Liver (tissue), 9 donors: Measurements from ENCODE around the gene ATP6AP1. TPM values are rescaled to one million over a fixed set of nuclear protein-coding genes. Genes with fewer than 3 reads are reported as not detected.

Experiments used
- DNase-seq: peaks from one replicate; pipeline ENCODE4 v3.0.0-alpha.2; 2017; ENCODE audit warnings: low spot score
- H3K27ac ChIP-seq, 2 donors: one replicate each; pipeline ENCODE4 v1.7.0; 2013; ENCODE audit warnings: inconsistent platforms in 2 of 2, low read length in 2 of 2, control low read depth in 1 of 2, low read depth in 1 of 2, mild to moderate bottlenecking in 1 of 2
- H3K27me3 ChIP-seq, 4 donors: one replicate each; pipeline versions ENCODE4 v1.6.1 to v1.7.0; 2013; ENCODE audit warnings: low read length in 3 of 4, inconsistent platforms in 1 of 4, mild to moderate bottlenecking in 1 of 4, moderate library complexity in 1 of 4; ENCODE audit not compliant: control insufficient read depth in 4 of 4, insufficient read depth in 4 of 4
- H3K36me3 ChIP-seq, 4 donors: one replicate each; pipeline versions ENCODE4 v1.6.1 to v1.7.0; 2013; ENCODE audit warnings: low read length in 3 of 4, mild to moderate bottlenecking in 3 of 4, low read depth in 1 of 4, moderate library complexity in 1 of 4; ENCODE audit not compliant: control insufficient read depth in 4 of 4, insufficient read depth in 3 of 4
- H3K4me1 ChIP-seq, 4 donors: one replicate each; pipeline versions ENCODE4 v1.6.1 to v1.7.0; 2013; ENCODE audit warnings: low read length in 3 of 4, mild to moderate bottlenecking in 3 of 4, moderate library complexity in 1 of 4; ENCODE audit not compliant: control insufficient read depth in 4 of 4, insufficient read depth in 4 of 4
- H3K4me3 ChIP-seq, 3 donors: one replicate each; pipeline versions ENCODE4 v1.6.1 to v1.7.0; 2013; ENCODE audit warnings: low read length in 3 of 3, control low read depth in 1 of 3, low read depth in 1 of 3, mild to moderate bottlenecking in 1 of 3
- H3K9ac ChIP-seq, 2 donors: one replicate each; pipeline ENCODE4 v1.7.0; 2013; ENCODE audit warnings: low read length in 2 of 2, mild to moderate bottlenecking in 2 of 2, moderate library complexity in 2 of 2, control low read depth in 1 of 2, low read depth in 1 of 2
- H3K9me3 ChIP-seq, 4 donors: one replicate each; pipeline versions ENCODE4 v1.6.1 to v1.7.0; 2013; ENCODE audit warnings: low read length in 3 of 4; ENCODE audit not compliant: control insufficient read depth in 4 of 4
- ATF3 ChIP-seq: IDR thresholded peaks from 2 replicates; pipeline ENCODE4 v1.6.1; 2016; ENCODE audit warnings: antibody characterized with exemption
- EGR1 ChIP-seq, 2 donors: IDR thresholded peaks; 2 replicates each; pipeline ENCODE4 v1.6.1; 2016 to 2018; ENCODE audit warnings: antibody characterized with exemption in 2 of 2, low read depth in 2 of 2
- FOXA1 ChIP-seq: IDR thresholded peaks from 2 replicates; pipeline ENCODE4 v1.6.1; 2016; ENCODE audit warnings: antibody characterized with exemption
- FOXA2 ChIP-seq: IDR thresholded peaks from 2 replicates; pipeline ENCODE4 v1.6.1; 2016; ENCODE audit warnings: antibody characterized with exemption
- GABPA ChIP-seq, 2 donors: IDR thresholded peaks in 1 of 2; conservative IDR thresholded peaks in 1 of 2; 2 replicates each; pipeline ENCODE4 v1.6.1; 2016; ENCODE audit warnings: antibody characterized with exemption in 2 of 2, mild to moderate bottlenecking in 1 of 2, moderate library complexity in 1 of 2
- HNF4A ChIP-seq, 2 donors: conservative IDR thresholded peaks; 2 replicates each; pipeline ENCODE4 v1.6.1; 2016; ENCODE audit warnings: antibody characterized with exemption in 2 of 2, mild to moderate bottlenecking in 2 of 2
- HNF4G ChIP-seq: IDR thresholded peaks from 2 replicates; pipeline ENCODE4 v1.6.1; 2016; ENCODE audit warnings: antibody characterized with exemption
- JUND ChIP-seq, 2 donors: IDR thresholded peaks; 2 replicates each; pipeline ENCODE4 v1.6.1; 2016; ENCODE audit warnings: antibody characterized with exemption in 2 of 2
- RAD21 ChIP-seq, 2 donors: IDR thresholded peaks; 2 replicates each; pipeline ENCODE4 v1.6.1; 2016; ENCODE audit warnings: antibody characterized with exemption in 2 of 2, mild to moderate bottlenecking in 2 of 2
- RXRA ChIP-seq, 2 donors: IDR thresholded peaks; 2 replicates each; pipeline ENCODE4 v1.6.1; 2017 to 2018; ENCODE audit warnings: antibody characterized with exemption in 2 of 2, mild to moderate bottlenecking in 1 of 2
- SP1 ChIP-seq: IDR thresholded peaks from 2 replicates; pipeline ENCODE4 v1.6.1; 2018; ENCODE audit warnings: antibody characterized with exemption, mild to moderate bottlenecking
- TAF1 ChIP-seq: conservative IDR thresholded peaks from 2 replicates; pipeline ENCODE4 v1.6.1; 2016; ENCODE audit warnings: antibody characterized with exemption, mild to moderate bottlenecking
- YY1 ChIP-seq: IDR thresholded peaks from 2 replicates; pipeline ENCODE4 v1.6.1; 2016; ENCODE audit warnings: antibody characterized with exemption, mild to moderate bottlenecking
- WGBS: extraction: QIAGEN DNeasy Blood & Tissue Kit; methylation state at CpG from one replicate; pipeline ENCODE4 v1.1.7; 2013; 5-methylcytosine and 5-hydroxymethylcytosine counted together
- polyA plus RNA-seq, 2 donors: library from polyadenylated mRNA; stranded (reverse) in 1 of 2; unstranded in 1 of 2; fragments of 200-250 nt in 1 of 2; fragments of >200 nt in 1 of 2; fragmentation: Nextera tagmentation in 1 of 2; extraction: Ambion mirVana in 1 of 2; gene quantifications; one replicate each; pipeline versions ENCODE4 v1.2.1 to v1.2.3, GENCODE V29; 2013 to 2015
- total RNA-seq, 2 donors: library from RNA; depleted of rRNA; stranded (reverse); fragments of >200 nt; gene quantifications; one replicate each; pipeline ENCODE4 v1.2.3, GENCODE V29; 2014
- TF ChIP-seq, protein P1 (sequence below): IDR thresholded peaks from 2 replicates; pipeline ENCODE4 v1.6.1; 2016; ENCODE audit warnings: antibody characterized with exemption, mild to moderate bottlenecking
- TF ChIP-seq, protein P2 (sequence below): IDR thresholded peaks from 2 replicates; pipeline ENCODE4 v1.6.1; 2016; ENCODE audit warnings: antibody characterized with exemption
- TF ChIP-seq, protein P3 (sequence below): fragments of 150-350 bp; IDR thresholded peaks from 2 replicates; pipeline ENCODE4 v1.5.1; 2017; ENCODE audit warnings: improper control_type of control experiment, low read depth, low read length; ENCODE audit not compliant: missing input control
- donor health status: healthy.
- donor health status: healthy.
- donor health status: healthy.
- donor health status: healthy.
- donor health status: healthy.

ATP6AP1 gene
- total and polyA plus RNA-seq, 4 donors, result 35.2 to 43.3 (median 40.8) TPM

DNA sequence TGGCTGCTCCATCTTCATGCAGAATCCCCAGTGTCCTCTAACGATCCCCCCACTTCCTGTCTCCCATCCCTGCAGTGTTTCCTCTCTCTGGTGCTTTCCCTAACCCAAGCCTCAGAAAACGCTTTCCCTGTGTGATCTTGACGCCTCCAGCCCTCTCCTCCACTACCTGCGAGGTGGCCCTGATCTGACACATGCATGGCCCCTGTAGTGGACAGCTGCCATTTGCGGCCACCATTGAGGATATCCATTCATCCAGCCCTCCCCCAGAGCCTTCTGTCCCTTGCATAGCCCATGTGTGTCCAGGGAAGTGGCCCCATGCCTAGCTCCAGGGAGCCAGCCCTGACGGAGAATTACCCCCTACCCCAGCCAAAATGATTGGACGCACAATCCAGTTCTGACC, 54.8 kb downstream of the ATP6AP1 start:
- Histone ChIP-seq H3K4me3 (no peak overlapping the region), H3K36me3 (peaks cover 0 to 6% (median 2%) of the 10 kb centered on the region in 4 donors), H3K27ac (no peak overlapping the region), H3K4me1 (peaks cover 7 to 30% (median 16%) of the 10 kb centered on the region in 4 donors), H3K27me3 (no peaks in the 10 kb centered on the region), H3K9ac (no peak overlapping the region), H3K9me3 (no peaks in the 10 kb centered on the region)
- TF ChIP-seq FOXA1 (no peak), GABPA (IDR thresholded peaks at IDR 0.05 in 1 of 2, conservative IDR thresholded peaks at IDR 0.05 in 1 of 2) (no peak), HNF4G (no peak), EGR1 (IDR thresholded peaks at IDR 0.05; ENCODE audit: low read depth in 2 of 2) (no peak), JUND (IDR thresholded peaks at IDR 0.05) (no peak), ATF3 (no peak), YY1 (no peak), SP1 (no peak), TAF1 (no peak), FOXA2 (no peak), HNF4A (conservative IDR thresholded peaks at IDR 0.05) (no peak), RXRA (IDR thresholded peaks at IDR 0.05) (no peak), RAD21 (IDR thresholded peaks at IDR 0.05) (no peak)
- TF ChIP-seq, protein P1, sequence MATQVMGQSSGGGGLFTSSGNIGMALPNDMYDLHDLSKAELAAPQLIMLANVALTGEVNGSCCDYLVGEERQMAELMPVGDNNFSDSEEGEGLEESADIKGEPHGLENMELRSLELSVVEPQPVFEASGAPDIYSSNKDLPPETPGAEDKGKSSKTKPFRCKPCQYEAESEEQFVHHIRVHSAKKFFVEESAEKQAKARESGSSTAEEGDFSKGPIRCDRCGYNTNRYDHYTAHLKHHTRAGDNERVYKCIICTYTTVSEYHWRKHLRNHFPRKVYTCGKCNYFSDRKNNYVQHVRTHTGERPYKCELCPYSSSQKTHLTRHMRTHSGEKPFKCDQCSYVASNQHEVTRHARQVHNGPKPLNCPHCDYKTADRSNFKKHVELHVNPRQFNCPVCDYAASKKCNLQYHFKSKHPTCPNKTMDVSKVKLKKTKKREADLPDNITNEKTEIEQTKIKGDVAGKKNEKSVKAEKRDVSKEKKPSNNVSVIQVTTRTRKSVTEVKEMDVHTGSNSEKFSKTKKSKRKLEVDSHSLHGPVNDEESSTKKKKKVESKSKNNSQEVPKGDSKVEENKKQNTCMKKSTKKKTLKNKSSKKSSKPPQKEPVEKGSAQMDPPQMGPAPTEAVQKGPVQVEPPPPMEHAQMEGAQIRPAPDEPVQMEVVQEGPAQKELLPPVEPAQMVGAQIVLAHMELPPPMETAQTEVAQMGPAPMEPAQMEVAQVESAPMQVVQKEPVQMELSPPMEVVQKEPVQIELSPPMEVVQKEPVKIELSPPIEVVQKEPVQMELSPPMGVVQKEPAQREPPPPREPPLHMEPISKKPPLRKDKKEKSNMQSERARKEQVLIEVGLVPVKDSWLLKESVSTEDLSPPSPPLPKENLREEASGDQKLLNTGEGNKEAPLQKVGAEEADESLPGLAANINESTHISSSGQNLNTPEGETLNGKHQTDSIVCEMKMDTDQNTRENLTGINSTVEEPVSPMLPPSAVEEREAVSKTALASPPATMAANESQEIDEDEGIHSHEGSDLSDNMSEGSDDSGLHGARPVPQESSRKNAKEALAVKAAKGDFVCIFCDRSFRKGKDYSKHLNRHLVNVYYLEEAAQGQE, result no peak
- TF ChIP-seq, protein P2, sequence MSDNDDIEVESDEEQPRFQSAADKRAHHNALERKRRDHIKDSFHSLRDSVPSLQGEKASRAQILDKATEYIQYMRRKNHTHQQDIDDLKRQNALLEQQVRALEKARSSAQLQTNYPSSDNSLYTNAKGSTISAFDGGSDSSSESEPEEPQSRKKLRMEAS, result no peak
- TF ChIP-seq, protein P3, sequence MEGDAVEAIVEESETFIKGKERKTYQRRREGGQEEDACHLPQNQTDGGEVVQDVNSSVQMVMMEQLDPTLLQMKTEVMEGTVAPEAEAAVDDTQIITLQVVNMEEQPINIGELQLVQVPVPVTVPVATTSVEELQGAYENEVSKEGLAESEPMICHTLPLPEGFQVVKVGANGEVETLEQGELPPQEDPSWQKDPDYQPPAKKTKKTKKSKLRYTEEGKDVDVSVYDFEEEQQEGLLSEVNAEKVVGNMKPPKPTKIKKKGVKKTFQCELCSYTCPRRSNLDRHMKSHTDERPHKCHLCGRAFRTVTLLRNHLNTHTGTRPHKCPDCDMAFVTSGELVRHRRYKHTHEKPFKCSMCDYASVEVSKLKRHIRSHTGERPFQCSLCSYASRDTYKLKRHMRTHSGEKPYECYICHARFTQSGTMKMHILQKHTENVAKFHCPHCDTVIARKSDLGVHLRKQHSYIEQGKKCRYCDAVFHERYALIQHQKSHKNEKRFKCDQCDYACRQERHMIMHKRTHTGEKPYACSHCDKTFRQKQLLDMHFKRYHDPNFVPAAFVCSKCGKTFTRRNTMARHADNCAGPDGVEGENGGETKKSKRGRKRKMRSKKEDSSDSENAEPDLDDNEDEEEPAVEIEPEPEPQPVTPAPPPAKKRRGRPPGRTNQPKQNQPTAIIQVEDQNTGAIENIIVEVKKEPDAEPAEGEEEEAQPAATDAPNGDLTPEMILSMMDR, result no peak
- no peak for DNase-seq
- 85% methylated on average over 7 of the region's 7 CpGs for WGBS

DNA sequence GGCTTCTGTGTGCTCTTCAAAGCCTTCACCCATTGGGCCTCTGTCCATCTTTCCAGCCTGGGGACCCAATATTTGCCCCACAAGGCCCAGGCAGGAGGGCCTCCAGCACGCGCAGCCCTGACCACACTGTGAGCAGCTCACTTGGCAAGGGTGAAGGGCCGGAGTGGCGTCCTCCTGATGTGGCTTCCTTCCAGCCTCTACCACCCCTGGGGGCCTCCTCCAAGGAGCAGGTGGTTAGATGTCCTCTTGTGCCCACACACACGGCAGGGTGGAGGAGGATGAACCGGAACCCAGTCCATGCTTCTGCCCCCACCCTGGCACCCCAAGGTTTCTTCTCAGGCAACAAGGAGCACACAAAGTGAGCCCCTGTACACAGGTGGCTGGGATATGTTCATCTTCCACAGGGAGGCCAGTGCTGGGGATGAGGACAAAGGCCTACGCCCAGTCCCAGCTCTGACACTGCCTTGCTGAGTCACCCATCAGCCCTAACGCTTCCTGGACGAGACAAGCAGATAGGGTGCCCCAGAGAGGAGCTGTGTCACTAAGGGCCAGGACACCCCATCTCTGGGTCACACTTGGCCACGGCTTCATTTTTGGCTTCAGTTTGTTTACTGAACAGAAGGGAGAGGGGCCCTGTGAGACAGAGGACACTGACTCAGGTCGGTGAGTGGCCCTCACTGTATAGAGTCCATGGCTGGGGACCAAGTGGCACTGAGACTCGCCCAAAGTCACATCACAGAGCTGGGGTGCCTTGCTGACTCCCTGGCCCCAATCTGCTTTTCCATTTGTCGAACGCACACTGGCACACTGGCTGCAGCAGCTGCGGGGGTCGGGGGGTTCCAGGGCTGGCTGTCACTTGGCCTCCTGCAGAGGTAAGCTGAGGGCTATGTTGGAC, 56.0 kb downstream of the ATP6AP1 start:
- Histone ChIP-seq H3K4me3 (no peak overlapping the region), H3K27ac (peak overlapping the region in 1 of 2 donors; percentile 59), H3K4me1 (peaks cover 9 to 34% (median 19%) of the 10 kb centered on the region in 4 donors), H3K27me3 (no peaks in the 10 kb centered on the region), H3K36me3 (peaks cover 0 to 6% (median 2%) of the 10 kb centered on the region in 4 donors), H3K9ac (no peak overlapping the region), H3K9me3 (no peaks in the 10 kb centered on the region)
- 79% methylated on average over 16 of the region's 16 CpGs for WGBS
- TF ChIP-seq HNF4G (no peak), FOXA1 (no peak)
- TF ChIP-seq, protein P2, result no peak
- DNase-seq, result peak; percentile 63
